Stimulated activated CD4-positive, alpha-beta T cell treated with anti-CD3 and anti-CD28 coated beads, TNF-alpha, amount 100 ng/mL, for 48 hours (primary cell): ENCODE data around the gene OR10G7.
"Not testable (repeated sequence)": the region's sequence is repeated elsewhere in the genome, so short reads cannot be mapped to it uniquely, and the experiment has no call there.

Experiments used
- DNase-seq, 3 donors: peaks; one replicate each; pipeline ENCODE4 v3.0.0-alpha.2; 2020; ENCODE audit warnings: low read depth in 3 of 3

Gene OR10G7

GRCh38 chr11:124043420-124043819 lies 2.3 kb upstream of the OR10G7 start:
- DNase-seq = no peak

GRCh38 chr11:124039557-124039956 lies 1.6 kb downstream of the OR10G7 start:
- DNase-seq = no peak

- no peak for DNase-seq
Observed at GRCh38 chr11:124036666-124037065, 4.5 kb downstream of the OR10G7 start.

GRCh38 chr11:124026498-124026897 lies 14.6 kb downstream of the OR10G7 start, which contains the start of gene OR10G8:
Gene OR10G8 (plus strand): TSS chr11:124026798. CDS start chr11:124029623, 2,825 bp downstream.
- DNase-seq = no peak

- DNase-seq = not testable (repeated sequence)
Observed at GRCh38 chr11:124015837-124016236, 25.3 kb downstream of the OR10G7 start.

GRCh38 chr11:124012697-124013096 lies 28.4 kb downstream of the OR10G7 start, which contains the start of gene OR10G4:
Gene OR10G4 (plus strand): TSS chr11:124012997. CDS start chr11:124015575, 2,578 bp downstream.
- no peak for DNase-seq

- DNase-seq = no peak
Observed at GRCh38 chr11:123995119-123995518, 46.0 kb downstream of the OR10G7 start, which contains the start of gene OR10G6. Gene OR10G6 (minus strand): TSS chr11:123995161. CDS start chr11:123995161, 0 bp downstream.
